HG03558 (cell line): ENCODE results near the gene MINDY4.
"Not testable (repeated sequence)": the region's sequence is repeated elsewhere in the genome, so short reads cannot be mapped to it uniquely, and the experiment has no call there.

Experiments
- ATAC-seq: cut with Tn5 transposase; IDR thresholded peaks from one replicate; pipeline ENCODE4 v1.9.1; 2021; ENCODE audit warnings: moderate number of reproducible peaks; ENCODE audit not compliant: unreplicated experiment; ENCODE audit errors: extremely low read depth

The MINDY4 gene

GRCh38 chr7:30799206-30799975 lies 28.2 kb downstream of the MINDY4 start:
- ATAC-seq, result peak; percentile 70

- no peak for ATAC-seq
Observed at GRCh38 chr7:30799976-30800661, 28.9 kb downstream of the MINDY4 start.

GRCh38 chr7:30800785-30801252 lies 29.6 kb downstream of the MINDY4 start:
- ATAC-seq, result no peak

- ATAC-seq, result no peak
Observed at GRCh38 chr7:30802812-30803211, 31.6 kb downstream of the MINDY4 start.

GRCh38 chr7:30804078-30804661 lies 33.0 kb downstream of the MINDY4 start:
- ATAC-seq, result no peak

GRCh38 chr7:30805081-30805691 lies 34.0 kb downstream of the MINDY4 start:
- ATAC-seq, result no peak

- ATAC-seq, result no peak
Observed at GRCh38 chr7:30805931-30806330, 34.7 kb downstream of the MINDY4 start.

- not testable (repeated sequence) for ATAC-seq
Observed at GRCh38 chr7:30807477-30807876, 36.3 kb downstream of the MINDY4 start.

GRCh38 chr7:30807941-30808340 lies 36.7 kb downstream of the MINDY4 start:
- ATAC-seq, result not testable (repeated sequence)

- ATAC-seq, result no peak
Observed at GRCh38 chr7:30810986-30811385, 39.8 kb downstream of the MINDY4 start.

GRCh38 chr7:30812676-30813075 lies 41.5 kb downstream of the MINDY4 start:
- no peak for ATAC-seq

GRCh38 chr7:30813466-30813865 lies 42.2 kb downstream of the MINDY4 start:
- ATAC-seq, result no peak

GRCh38 chr7:30814700-30815387 lies 43.6 kb downstream of the MINDY4 start:
- no peak for ATAC-seq

- ATAC-seq, result no peak
Observed at GRCh38 chr7:30815388-30815854, 44.2 kb downstream of the MINDY4 start.

GRCh38 chr7:30815951-30816644 lies 44.9 kb downstream of the MINDY4 start:
- no peak for ATAC-seq

- no peak for ATAC-seq
Observed at GRCh38 chr7:30816645-30817370, 45.6 kb downstream of the MINDY4 start.

GRCh38 chr7:30817371-30817767 lies 46.2 kb downstream of the MINDY4 start:
- ATAC-seq, result no peak

- ATAC-seq, result no peak
Observed at GRCh38 chr7:30824821-30825720, 53.9 kb downstream of the MINDY4 start.
